Aorta (tissue), 5 donors: Measurements from ENCODE around the gene CAMSAP2. TPM values are rescaled to one million over a fixed set of nuclear protein-coding genes. Genes with fewer than 3 reads are reported as not detected.
A peak's percentile ranks its signal among the peaks of the same experiment; 100 is the strongest.

Source experiments
- ATAC-seq: fragments of 200-7000 bp; cut with Tn5 transposase; one replicate; pipeline ENCODE4 v1.9.1; 2022; ENCODE audit warnings: moderate library complexity; ENCODE audit not compliant: low FRiP score
- DNase-seq, 2 donors: peaks; one replicate each; pipeline ENCODE4 v3.0.0-alpha.2; 2020
- H3K27ac ChIP-seq, 2 donors: one replicate each; pipeline ENCODE4 v1.5.1; 2013; ENCODE audit warnings: low read length in 2 of 2, mild to moderate bottlenecking in 2 of 2, moderate library complexity in 2 of 2, control low read depth in 1 of 2, inconsistent platforms in 1 of 2, low read depth in 1 of 2
- H3K27me3 ChIP-seq, 2 donors: one replicate each; pipeline ENCODE4 v1.6.1; 2013; ENCODE audit warnings: control low read depth in 1 of 2, low read length in 1 of 2, mild to moderate bottlenecking in 1 of 2, moderate library complexity in 1 of 2; ENCODE audit not compliant: insufficient read depth in 2 of 2, control insufficient read depth in 1 of 2
- H3K36me3 ChIP-seq, 2 donors: one replicate each; pipeline ENCODE4 v1.6.1; 2013; ENCODE audit warnings: control low read depth in 1 of 2, low read length in 1 of 2, mild to moderate bottlenecking in 1 of 2; ENCODE audit not compliant: insufficient read depth in 2 of 2, control insufficient read depth in 1 of 2
- H3K4me1 ChIP-seq, 2 donors: one replicate each; pipeline ENCODE4 v1.6.1; 2013; ENCODE audit warnings: low read length in 2 of 2, control low read depth in 1 of 2, mild to moderate bottlenecking in 1 of 2, moderate library complexity in 1 of 2; ENCODE audit not compliant: insufficient read depth in 2 of 2, control insufficient read depth in 1 of 2
- H3K4me3 ChIP-seq, 2 donors: one replicate each; pipeline ENCODE4 v1.5.1; 2013; ENCODE audit warnings: low read length in 2 of 2, control low read depth in 1 of 2, mild to moderate bottlenecking in 1 of 2
- H3K9me3 ChIP-seq: one replicate; pipeline ENCODE4 v1.6.1; 2013; ENCODE audit warnings: mild to moderate bottlenecking, low read length; ENCODE audit not compliant: control insufficient read depth
- WGBS, 2 donors: extraction: QIAGEN DNeasy Blood & Tissue Kit; methylation state at CpG; one replicate each; pipeline ENCODE4 v1.1.7; 2013; 5-methylcytosine and 5-hydroxymethylcytosine counted together
- intact Hi-C, 2 donors: fragments of 100-400 bp; cut with DNase I; formaldehyde crosslinking; loops; one replicate each; pipeline versions ENCODE4 v1.14.2 to v1.15.0; 2022
- polyA plus RNA-seq, 2 donors: library from polyadenylated mRNA; stranded (reverse); fragments of 200-250 nt; gene quantifications; one replicate each; pipeline ENCODE4 v1.2.3, GENCODE V29; 2013
- total RNA-seq, 2 donors: library from RNA; stranded (reverse); fragmentation: NEBNext Ultra II Directional; extraction: Animal tissue kit (Norgen Biotek cat#: 25700); gene quantifications; one replicate each; pipeline ENCODE4 v1.2.1, GENCODE V29; 2021
- donor health status: healthy with polysubstance abuse.
- donor health status: Bipolar disorder and iron deficiency.
- donor health status: DM: no; HTN: no; CAD: no.
- donor health status: DM: no; HTN: no; CAD: no.
- donor health status: DM: yes; HTN: yes; CAD: no.

Gene CAMSAP2
- total and polyA plus RNA-seq, 4 donors, result 10.1 to 51.9 (median 31.9) TPM

GRCh38 chr1:200731654-200732332 lies 6.9 kb upstream of the CAMSAP2 start:
- H3K27me3 ChIP-seq, result no peaks in the 10 kb centered on the region
- H3K4me1 ChIP-seq, result no peaks in the 10 kb centered on the region
- ATAC-seq (no peak), DNase-seq (no peak)
- H3K4me3 ChIP-seq, result no peak overlapping the region
- no peak overlapping the region for H3K27ac ChIP-seq
- whole genome bisulfite sequencing, 2 donors, result 97 to 98% methylated on average over 5 of the region's 5 CpGs
- H3K9me3 ChIP-seq, result no peaks in the 10 kb centered on the region
- intact Hi-C loops, result no loop called here
- no peaks in the 10 kb centered on the region for H3K36me3 ChIP-seq

GRCh38 chr1:200732438-200732837 lies 6.3 kb upstream of the CAMSAP2 start:
- Histone ChIP-seq H3K4me3 (no peak overlapping the region), H3K4me1 (no peaks in the 10 kb centered on the region), H3K9me3 (no peaks in the 10 kb centered on the region), H3K27ac (no peak overlapping the region), H3K27me3 (no peaks in the 10 kb centered on the region), H3K36me3 (no peaks in the 10 kb centered on the region)
- intact Hi-C loops, result no loop called here
- WGBS, 2 donors, result 73 to 75% methylated on average over 7 of the region's 7 CpGs
- ATAC-seq, result no peak
- no peak for DNase-seq

GRCh38 chr1:200733907-200734306 lies 4.8 kb upstream of the CAMSAP2 start:
- intact Hi-C loops, result no loop called here
- 76 to 77% methylated on average over 6 of the region's 6 CpGs for WGBS, 2 donors
- no peak overlapping the region for H3K4me3 ChIP-seq
- ATAC-seq (no peak), DNase-seq (no peak)
- H3K27me3 ChIP-seq, result no peaks in the 10 kb centered on the region
- no peaks in the 10 kb centered on the region for H3K9me3 ChIP-seq
- no peaks in the 10 kb centered on the region for H3K36me3 ChIP-seq
- H3K4me1 ChIP-seq, result no peaks in the 10 kb centered on the region
- no peak overlapping the region for H3K27ac ChIP-seq

- intact Hi-C loops, result loop anchor here (2.0 to 5.0 kb wide), 3 partner anchors 67 to 115 kb away; partner anchors contain the start of genes DDX59 (in 1 of the 2) and KIF14 (in 1 of the 2)
- Histone ChIP-seq H3K27ac (peak overlapping the region; percentile 12 to 19), H3K9me3 (no peaks in the 10 kb centered on the region), H3K4me3 (peak overlapping the region in 1 of 2 donors; percentile 46), H3K36me3 (no peaks in the 10 kb centered on the region), H3K4me1 (no peaks in the 10 kb centered on the region), H3K27me3 (no peaks in the 10 kb centered on the region)
- ATAC-seq (no peak), DNase-seq (no peak)
- 88% methylated on average over 8 of the region's 8 CpGs for WGBS, 2 donors
Observed at GRCh38 chr1:200737647-200738291, 924 bp upstream of the CAMSAP2 start.

- Histone ChIP-seq H3K36me3 (no peaks in the 10 kb centered on the region), H3K4me1 (peaks cover 0 to 3% of the 10 kb centered on the region in 2 donors), H3K27me3 (no peaks in the 10 kb centered on the region), H3K9me3 (no peaks in the 10 kb centered on the region), H3K4me3 (peak overlapping the region; percentile 46 to 70), H3K27ac (peak overlapping the region; percentile 87 to 97)
- peak; percentile 90 to 94 for DNase-seq
- peak; percentile 93 for ATAC-seq
- intact Hi-C loops, result loop anchor here (2.0 to 5.0 kb wide), 3 partner anchors 68 to 117 kb away; partner anchors contain the start of genes DDX59 (in 1 of the 2) and KIF14 (in 1 of the 2)
- 0 to 1% methylated on average over 58 to 80 of the region's 80 CpGs for WGBS, 2 donors
Observed at GRCh38 chr1:200738949-200739651, 407 bp downstream of the CAMSAP2 start.

- DNase-seq, result peak in 1 of 2 donors; percentile 55
- no peak for ATAC-seq
- Histone ChIP-seq H3K4me1 (peaks cover 0 to 3% of the 10 kb centered on the region in 2 donors), H3K27ac (peak overlapping the region; percentile 78 to 87), H3K36me3 (no peaks in the 10 kb centered on the region), H3K9me3 (no peaks in the 10 kb centered on the region), H3K4me3 (peak overlapping the region; percentile 46 to 70), H3K27me3 (no peaks in the 10 kb centered on the region)
- intact Hi-C loops, result loop anchor here (2.0 to 5.0 kb wide), 4 partner anchors 42 to 118 kb away; partner anchors contain the start of genes DDX59 (in 1 of the 2) and KIF14 (in 1 of the 2)
- WGBS, 2 donors, result 1% methylated on average over 17 to 26 of the region's 26 CpGs
Observed at GRCh38 chr1:200739702-200740570, 1.2 kb downstream of the CAMSAP2 start.

- no peaks in the 10 kb centered on the region for H3K27me3 ChIP-seq
- H3K9me3 ChIP-seq, result no peaks in the 10 kb centered on the region
- WGBS, 2 donors, result 2 to 3% methylated on average over 3 of the region's 3 CpGs
- no peak overlapping the region for H3K27ac ChIP-seq
- intact Hi-C loops, result loop anchor here in 1 of 2 donors (5.0 kb wide), 1 partner anchor 42 kb away; no protein-coding TSS in a partner anchor
- DNase-seq, result no peak
- no peaks in the 10 kb centered on the region for H3K36me3 ChIP-seq
- H3K4me3 ChIP-seq, result peak overlapping the region; percentile 46 to 70
- no peak for ATAC-seq
- H3K4me1 ChIP-seq, result peaks cover 0 to 3% of the 10 kb centered on the region in 2 donors
Observed at GRCh38 chr1:200740571-200741208, 2.0 kb downstream of the CAMSAP2 start.
